ENCODE data around the gene NME5.
"Not testable (repeated sequence)": the region's sequence is repeated elsewhere in the genome, so short reads cannot be mapped to it uniquely, and the experiment has no call there.

Gene NME5

GRCh38 chr5:138138949-138139780 is at the start of gene NME5:
Gene NME5, minus strand, starts transcription at chr5:138139428. Its CDS starts 648 bp downstream, at chr5:138138780.
- DNase-seq = no peak

GRCh38 chr5:138188626-138189025 is 49.4 kb upstream of the NME5 start:
- DNase-seq = peak; percentile 92

- no peak for DNase-seq
Measured at GRCh38 chr5:138186002-138186447, 46.8 kb upstream of the NME5 start.

GRCh38 chr5:138182808-138183207 is 43.6 kb upstream of the NME5 start:
- no peak for DNase-seq

GRCh38 chr5:138180841-138181240 is 41.6 kb upstream of the NME5 start:
- no peak for DNase-seq

GRCh38 chr5:138180183-138180782 is 41.1 kb upstream of the NME5 start:
- DNase-seq = peak; percentile 70

- DNase-seq = no peak
Measured at GRCh38 chr5:138179277-138179857, 40.1 kb upstream of the NME5 start.

GRCh38 chr5:138178516-138179276 is 39.5 kb upstream of the NME5 start, which contains the start of the genes BRD8 and KIF20A:
Gene BRD8, minus strand, starts transcription at chr5:138178630. Its CDS starts 16 bp downstream, at chr5:138178614.
Gene KIF20A, plus strand, starts transcription at chr5:138179112. Its CDS starts 569 bp downstream, at chr5:138179681.
- peak; percentile 94 for DNase-seq

- DNase-seq = no peak
Measured at GRCh38 chr5:138177941-138178515, 38.8 kb upstream of the NME5 start.

- no peak for DNase-seq
Measured at GRCh38 chr5:138170299-138170698, 31.1 kb upstream of the NME5 start.

GRCh38 chr5:138169124-138169523 is 29.9 kb upstream of the NME5 start:
- DNase-seq = no peak

- DNase-seq = no peak
Measured at GRCh38 chr5:138163721-138164120, 24.5 kb upstream of the NME5 start.

GRCh38 chr5:138160706-138161105 is 21.5 kb upstream of the NME5 start:
- DNase-seq = no peak

GRCh38 chr5:138159666-138160065 is 20.4 kb upstream of the NME5 start:
- DNase-seq = no peak

- DNase-seq = no peak
Measured at GRCh38 chr5:138157626-138158025, 18.4 kb upstream of the NME5 start.

- DNase-seq = not testable (repeated sequence)
Measured at GRCh38 chr5:138155977-138156376, 16.7 kb upstream of the NME5 start.

- DNase-seq = no peak
Measured at GRCh38 chr5:138149530-138149929, 10.3 kb upstream of the NME5 start.

- DNase-seq = no peak
Measured at GRCh38 chr5:138148811-138149210, 9.6 kb upstream of the NME5 start.

- DNase-seq = not testable (repeated sequence)
Measured at GRCh38 chr5:138143578-138143977, 4.3 kb upstream of the NME5 start.

- DNase-seq = no peak
Measured at GRCh38 chr5:138141734-138142133, 2.5 kb upstream of the NME5 start.

GRCh38 chr5:138140268-138140667 is 1.0 kb upstream of the NME5 start:
- DNase-seq = no peak

GRCh38 chr5:138139781-138140090 is 508 bp upstream of the NME5 start:
- DNase-seq = no peak

GRCh38 chr5:138132543-138132942 is 6.7 kb downstream of the NME5 start:
- DNase-seq = no peak
